Breast epithelium (tissue), 4 donors: ENCODE data around the gene NPAP1. TPM values are rescaled to one million over a fixed set of nuclear protein-coding genes. Genes with fewer than 3 reads are reported as not detected.

ENCODE experiments used
- DNase-seq, 2 donors: peaks; one replicate each; pipeline ENCODE4 v3.0.0-alpha.2; 2019; ENCODE audit warnings: low spot score in 2 of 2
- H3K27ac ChIP-seq, 2 donors: fragments of 200-600 bp; sonication (generic) in 1 of 2; one replicate each; pipeline ENCODE4 v1.5.1; 2016 to 2019; ENCODE audit warnings: mild to moderate bottlenecking in 1 of 2
- H3K27me3 ChIP-seq, 2 donors: fragments of 200-600 bp; sonication (generic) in 1 of 2; one replicate each; pipeline versions ENCODE4 v1.5.1 to v1.6.0; 2017 to 2019; ENCODE audit warnings: control low read depth in 1 of 2, mild to moderate bottlenecking in 1 of 2
- H3K36me3 ChIP-seq: fragments of 200-600 bp; one replicate; pipeline ENCODE4 v1.5.1; 2019
- H3K4me1 ChIP-seq, 2 donors: fragments of 200-600 bp; sonication (generic); one replicate each; pipeline ENCODE4 v1.5.1; 2016 to 2019; ENCODE audit warnings: control low read depth in 1 of 2
- H3K4me3 ChIP-seq, 3 donors: fragments of 200-600 bp; sonication (generic); 1 replicate in 2 of 3; 2 replicates in 1 of 3; pipeline ENCODE4 v1.5.1; 2016 to 2019; ENCODE audit warnings: mild to moderate bottlenecking in 3 of 3, moderate library complexity in 2 of 3
- H3K9me3 ChIP-seq, 2 donors: fragments of 200-600 bp; sonication (generic) in 1 of 2; one replicate each; pipeline ENCODE4 v1.5.1; 2016 to 2019; ENCODE audit warnings: control low read depth in 1 of 2
- POLR2A ChIP-seq: fragments of 450-650 bp; IDR thresholded peaks from one replicate; pipeline ENCODE4 v1.6.1; 2016; ENCODE audit warnings: antibody characterized with exemption, mild to moderate bottlenecking, moderate library complexity
- POLR2AphosphoS5 ChIP-seq, 3 donors: sonication (generic); formaldehyde crosslinking; IDR thresholded peaks; one replicate each; pipeline ENCODE4 v1.6.1; 2017; ENCODE audit warnings: antibody characterized with exemption in 3 of 3
- intact Hi-C: fragments of 100-400 bp; cut with DNase I; formaldehyde crosslinking; loops from one replicate; pipeline ENCODE4 v1.15.1; 2023; ENCODE audit warnings: low total_unique reads
- total RNA-seq, 3 donors: library from RNA; depleted of rRNA; stranded (reverse); fragments of >200 nt; gene quantifications; one replicate each; pipeline ENCODE4 v1.1.0, GENCODE V29; 2016
- TF ChIP-seq, protein P1 (sequence below), 3 donors: fragments of 450-650 bp; IDR thresholded peaks; one replicate each; pipeline ENCODE4 v1.5.1; 2016 to 2017; ENCODE audit warnings: antibody characterized with exemption in 3 of 3, mild to moderate bottlenecking in 3 of 3, moderate library complexity in 3 of 3

NPAP1 gene
- total RNA-seq, 3 donors from 2014 or later = not detected

- H3K36me3 ChIP-seq = no peaks in the 10 kb centered on the region
- TF ChIP-seq POLR2A = no peak
- TF ChIP-seq POLR2AphosphoS5 (IDR thresholded peaks at IDR 0.05) = no peak
- TF ChIP-seq, protein P1, sequence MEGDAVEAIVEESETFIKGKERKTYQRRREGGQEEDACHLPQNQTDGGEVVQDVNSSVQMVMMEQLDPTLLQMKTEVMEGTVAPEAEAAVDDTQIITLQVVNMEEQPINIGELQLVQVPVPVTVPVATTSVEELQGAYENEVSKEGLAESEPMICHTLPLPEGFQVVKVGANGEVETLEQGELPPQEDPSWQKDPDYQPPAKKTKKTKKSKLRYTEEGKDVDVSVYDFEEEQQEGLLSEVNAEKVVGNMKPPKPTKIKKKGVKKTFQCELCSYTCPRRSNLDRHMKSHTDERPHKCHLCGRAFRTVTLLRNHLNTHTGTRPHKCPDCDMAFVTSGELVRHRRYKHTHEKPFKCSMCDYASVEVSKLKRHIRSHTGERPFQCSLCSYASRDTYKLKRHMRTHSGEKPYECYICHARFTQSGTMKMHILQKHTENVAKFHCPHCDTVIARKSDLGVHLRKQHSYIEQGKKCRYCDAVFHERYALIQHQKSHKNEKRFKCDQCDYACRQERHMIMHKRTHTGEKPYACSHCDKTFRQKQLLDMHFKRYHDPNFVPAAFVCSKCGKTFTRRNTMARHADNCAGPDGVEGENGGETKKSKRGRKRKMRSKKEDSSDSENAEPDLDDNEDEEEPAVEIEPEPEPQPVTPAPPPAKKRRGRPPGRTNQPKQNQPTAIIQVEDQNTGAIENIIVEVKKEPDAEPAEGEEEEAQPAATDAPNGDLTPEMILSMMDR (IDR thresholded peaks at IDR 0.05) = no peak
- no peaks in the 10 kb centered on the region for H3K27me3 ChIP-seq
- DNase-seq = no peak
- H3K27ac ChIP-seq = no peak overlapping the region
- H3K9me3 ChIP-seq = no peaks in the 10 kb centered on the region
- intact Hi-C loops = no loop called here
- H3K4me3 ChIP-seq = no peak overlapping the region
- no peaks in the 10 kb centered on the region for H3K4me1 ChIP-seq
These were observed 54.2 kb downstream of the NPAP1 start for GRCh38 chr15:24729760-24730159.
